ENCODE measurements around the gene HOXB6.
A peak's percentile ranks its signal among the peaks of the same experiment; 100 is the strongest.

The HOXB6 gene

GRCh38 chr17:48610282-48611211, 5.8 kb upstream of the HOXB6 start, which contains the start of gene HOXB7:
Gene HOXB7 (minus strand): TSS chr17:48611017. CDS start chr17:48610918, 99 bp downstream.
- H3K4me3 ChIP-seq (ENCODE audit: low read depth, low read length): peak within 1 kb of the TSS; percentile 48
- TF ChIP-seq, protein P1, sequence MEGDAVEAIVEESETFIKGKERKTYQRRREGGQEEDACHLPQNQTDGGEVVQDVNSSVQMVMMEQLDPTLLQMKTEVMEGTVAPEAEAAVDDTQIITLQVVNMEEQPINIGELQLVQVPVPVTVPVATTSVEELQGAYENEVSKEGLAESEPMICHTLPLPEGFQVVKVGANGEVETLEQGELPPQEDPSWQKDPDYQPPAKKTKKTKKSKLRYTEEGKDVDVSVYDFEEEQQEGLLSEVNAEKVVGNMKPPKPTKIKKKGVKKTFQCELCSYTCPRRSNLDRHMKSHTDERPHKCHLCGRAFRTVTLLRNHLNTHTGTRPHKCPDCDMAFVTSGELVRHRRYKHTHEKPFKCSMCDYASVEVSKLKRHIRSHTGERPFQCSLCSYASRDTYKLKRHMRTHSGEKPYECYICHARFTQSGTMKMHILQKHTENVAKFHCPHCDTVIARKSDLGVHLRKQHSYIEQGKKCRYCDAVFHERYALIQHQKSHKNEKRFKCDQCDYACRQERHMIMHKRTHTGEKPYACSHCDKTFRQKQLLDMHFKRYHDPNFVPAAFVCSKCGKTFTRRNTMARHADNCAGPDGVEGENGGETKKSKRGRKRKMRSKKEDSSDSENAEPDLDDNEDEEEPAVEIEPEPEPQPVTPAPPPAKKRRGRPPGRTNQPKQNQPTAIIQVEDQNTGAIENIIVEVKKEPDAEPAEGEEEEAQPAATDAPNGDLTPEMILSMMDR (IDR thresholded peaks at IDR 0.05; ENCODE audit: control insufficient read depth, extremely low read depth, insufficient read depth): no peak
- no peak for DNase-seq (ENCODE audit: low read depth)

GRCh38 chr17:48609759-48610281, 5.0 kb upstream of the HOXB6 start:
- TF ChIP-seq, protein P1 (IDR thresholded peaks at IDR 0.05; ENCODE audit: control insufficient read depth, extremely low read depth, insufficient read depth): no peak
- no peak overlapping the region for H3K4me3 ChIP-seq (ENCODE audit: low read depth, low read length)
- no peak for DNase-seq (ENCODE audit: low read depth)

DNA sequence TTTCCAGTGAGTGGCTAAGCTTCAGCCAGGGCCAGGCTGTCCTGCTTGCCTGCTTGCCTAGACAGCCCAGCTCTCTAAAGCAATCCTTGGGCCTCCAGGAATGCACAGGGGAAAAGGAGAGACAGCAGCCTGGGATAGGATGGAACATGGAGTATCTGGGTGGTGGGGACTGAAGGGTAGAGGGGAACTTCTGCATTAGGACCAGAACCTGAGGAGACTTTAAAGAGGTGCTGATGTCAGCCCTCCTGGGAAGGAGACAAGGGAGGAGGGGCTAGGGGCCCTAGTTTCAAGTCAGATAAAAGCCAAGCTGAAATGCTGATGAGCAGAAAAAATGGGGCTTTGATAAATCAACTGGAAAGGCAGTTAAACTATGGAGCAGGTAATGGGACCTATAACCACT, 4.2 kb upstream of the HOXB6 start:
- no peak overlapping the region for H3K4me3 ChIP-seq (ENCODE audit: low read depth, low read length)
- DNase-seq (ENCODE audit: low read depth): no peak

DNA sequence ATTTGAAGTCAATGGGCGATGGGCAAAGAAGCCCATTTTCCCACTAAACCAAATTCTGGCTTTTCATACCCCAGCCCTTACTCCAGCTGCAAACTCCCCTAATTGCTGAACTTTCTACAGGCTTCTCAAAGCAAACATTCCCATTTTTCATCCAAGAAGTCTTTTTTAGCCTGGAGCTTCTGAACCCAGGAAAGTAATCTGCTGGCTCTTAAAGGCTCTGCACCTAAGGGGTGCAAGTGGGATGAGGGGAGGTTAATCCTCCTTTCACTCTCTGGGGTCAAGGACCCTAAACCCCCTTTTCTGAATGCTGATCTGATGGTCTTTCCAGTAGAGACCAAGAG, 3.7 kb upstream of the HOXB6 start:
- TF ChIP-seq, protein P1 (IDR thresholded peaks at IDR 0.05; ENCODE audit: control insufficient read depth, extremely low read depth, insufficient read depth): no peak
- no peak for DNase-seq (ENCODE audit: low read depth)
- no peak overlapping the region for H3K4me3 ChIP-seq (ENCODE audit: low read depth, low read length)

More for the DNA sequence above, 4.2 kb upstream of the HOXB6 start:
- TF ChIP-seq, protein P1 (IDR thresholded peaks at IDR 0.05; ENCODE audit: control insufficient read depth, extremely low read depth, insufficient read depth): no peak

GRCh38 chr17:48606892-48607614, 2.3 kb upstream of the HOXB6 start:
- H3K4me3 ChIP-seq (ENCODE audit: low read depth, low read length): no peak overlapping the region
- TF ChIP-seq, protein P1 (IDR thresholded peaks at IDR 0.05; ENCODE audit: control insufficient read depth, extremely low read depth, insufficient read depth): no peak
- no peak for DNase-seq (ENCODE audit: low read depth)

GRCh38 chr17:48605991-48606891, 1.5 kb upstream of the HOXB6 start:
- TF ChIP-seq, protein P1 (IDR thresholded peaks at IDR 0.05; ENCODE audit: control insufficient read depth, extremely low read depth, insufficient read depth): no peak
- no peak for DNase-seq (ENCODE audit: low read depth)
- H3K4me3 ChIP-seq (ENCODE audit: low read depth, low read length): no peak overlapping the region

Measured in LNCaP clone FGC (cell line).